HG02885 (cell line): ENCODE data around the gene CHST9.
"Not testable (repeated sequence)": the region's sequence is repeated elsewhere in the genome, so short reads cannot be mapped to it uniquely, and the experiment has no call there.

ENCODE experiments used
- ATAC-seq: cut with Tn5 transposase; IDR thresholded peaks from one replicate; pipeline ENCODE4 v1.9.1; 2021; ENCODE audit warnings: mild to moderate bottlenecking; ENCODE audit not compliant: unreplicated experiment, poor library complexity

Gene CHST9

GRCh38 chr18:27010784-27011183 is 174.3 kb downstream of the CHST9 start:
- ATAC-seq = no peak

- ATAC-seq = no peak
These were observed 175.8 kb downstream of the CHST9 start for GRCh38 chr18:27009293-27009692.

- ATAC-seq = no peak
These were observed 176.5 kb downstream of the CHST9 start for GRCh38 chr18:27008575-27008974.

GRCh38 chr18:27007880-27008279 is 177.2 kb downstream of the CHST9 start:
- no peak for ATAC-seq

- ATAC-seq = peak; percentile 69
These were observed 179.5 kb downstream of the CHST9 start for GRCh38 chr18:27005589-27005988.

GRCh38 chr18:27004056-27004829 is 180.9 kb downstream of the CHST9 start:
- ATAC-seq = no peak

GRCh38 chr18:26999797-27000196 is 185.3 kb downstream of the CHST9 start:
- ATAC-seq = no peak

GRCh38 chr18:26993568-26993967 is 191.5 kb downstream of the CHST9 start:
- ATAC-seq = peak; percentile 71

- ATAC-seq = peak; percentile 45
These were observed 192.2 kb downstream of the CHST9 start for GRCh38 chr18:26992926-26993325.

- ATAC-seq = no peak
These were observed 195.3 kb downstream of the CHST9 start for GRCh38 chr18:26989842-26990241.

- ATAC-seq = no peak
These were observed 203.6 kb downstream of the CHST9 start for GRCh38 chr18:26981360-26982082.

GRCh38 chr18:26978812-26979341 is 206.2 kb downstream of the CHST9 start:
- ATAC-seq = peak; percentile 97

GRCh38 chr18:26977781-26978180 is 207.3 kb downstream of the CHST9 start:
- no peak for ATAC-seq

- no peak for ATAC-seq
These were observed 208.9 kb downstream of the CHST9 start for GRCh38 chr18:26976206-26976605.

GRCh38 chr18:26972549-26972948 is 212.6 kb downstream of the CHST9 start:
- not testable (repeated sequence) for ATAC-seq

- ATAC-seq = no peak
These were observed 213.7 kb downstream of the CHST9 start for GRCh38 chr18:26971409-26971808.

GRCh38 chr18:26970637-26971036 is 214.5 kb downstream of the CHST9 start:
- no peak for ATAC-seq

GRCh38 chr18:26965206-26965605 is 219.9 kb downstream of the CHST9 start:
- no peak for ATAC-seq

GRCh38 chr18:26963292-26963691 is 221.8 kb downstream of the CHST9 start:
- no peak for ATAC-seq

GRCh38 chr18:26961839-26962238 is 223.3 kb downstream of the CHST9 start:
- no peak for ATAC-seq

- ATAC-seq = no peak
These were observed 224.2 kb downstream of the CHST9 start for GRCh38 chr18:26960911-26961310.
